Upper lobe of left lung (tissue), 4 donors: Measurements from ENCODE around the gene CNOT8.

Experiments
- CTCF ChIP-seq, 6 experiments: fragments of 450-650 bp in 4 of 6; fragments of 200-600 bp in 2 of 6; sonication (generic) in 2 of 6; IDR thresholded peaks; one replicate each; pipeline ENCODE4 v1.5.1; 2016 to 2019; ENCODE audit warnings: antibody characterized with exemption in 6 of 6
- EP300 ChIP-seq, 4 donors: sonication (generic); formaldehyde crosslinking; IDR thresholded peaks; one replicate each; pipeline ENCODE4 v1.5.1; 2017; ENCODE audit warnings: antibody characterized with exemption in 4 of 4, control low read depth in 2 of 4

- TF ChIP-seq CTCF (IDR thresholded peaks at IDR 0.05) (no peak), EP300 (IDR thresholded peaks at IDR 0.05) (no peak)
Measured at GRCh38 chr5:154830219-154830595, 28.2 kb upstream of the CNOT8 start.
